ENCODE data around the gene LAMC2. TPM values are rescaled to one million over a fixed set of nuclear protein-coding genes. Genes with fewer than 3 reads are reported as not detected.

Gene LAMC2
- total RNA-seq, 4 donors from 2014 or later = 2.1 to 17.4 (median 4.4) TPM

DNA sequence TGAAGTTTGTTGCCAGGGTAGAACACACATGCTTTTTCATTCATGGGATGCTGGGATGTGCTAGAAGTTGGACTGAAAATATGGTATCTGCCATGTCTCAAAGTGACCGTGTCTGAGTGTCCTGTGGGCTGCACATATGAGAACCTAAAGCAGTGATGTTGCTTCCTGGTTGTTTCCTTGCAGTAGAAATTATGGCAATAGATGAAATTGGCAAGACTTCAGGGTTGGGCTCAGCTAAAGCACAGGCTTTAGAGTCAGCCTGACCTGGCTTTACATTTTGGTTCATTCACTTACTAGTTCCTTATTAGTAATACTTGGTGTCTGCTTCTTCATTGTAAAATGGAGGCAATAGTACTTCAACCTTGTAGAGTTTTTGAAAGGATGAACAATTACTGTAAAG lies 2.2 kb downstream of the LAMC2 start:
- TF ChIP-seq, protein P1, sequence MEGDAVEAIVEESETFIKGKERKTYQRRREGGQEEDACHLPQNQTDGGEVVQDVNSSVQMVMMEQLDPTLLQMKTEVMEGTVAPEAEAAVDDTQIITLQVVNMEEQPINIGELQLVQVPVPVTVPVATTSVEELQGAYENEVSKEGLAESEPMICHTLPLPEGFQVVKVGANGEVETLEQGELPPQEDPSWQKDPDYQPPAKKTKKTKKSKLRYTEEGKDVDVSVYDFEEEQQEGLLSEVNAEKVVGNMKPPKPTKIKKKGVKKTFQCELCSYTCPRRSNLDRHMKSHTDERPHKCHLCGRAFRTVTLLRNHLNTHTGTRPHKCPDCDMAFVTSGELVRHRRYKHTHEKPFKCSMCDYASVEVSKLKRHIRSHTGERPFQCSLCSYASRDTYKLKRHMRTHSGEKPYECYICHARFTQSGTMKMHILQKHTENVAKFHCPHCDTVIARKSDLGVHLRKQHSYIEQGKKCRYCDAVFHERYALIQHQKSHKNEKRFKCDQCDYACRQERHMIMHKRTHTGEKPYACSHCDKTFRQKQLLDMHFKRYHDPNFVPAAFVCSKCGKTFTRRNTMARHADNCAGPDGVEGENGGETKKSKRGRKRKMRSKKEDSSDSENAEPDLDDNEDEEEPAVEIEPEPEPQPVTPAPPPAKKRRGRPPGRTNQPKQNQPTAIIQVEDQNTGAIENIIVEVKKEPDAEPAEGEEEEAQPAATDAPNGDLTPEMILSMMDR (IDR thresholded peaks at IDR 0.05) = no peak
- TF ChIP-seq POLR2A (IDR thresholded peaks at IDR 0.05) = no peak
- no peaks in the 10 kb centered on the region for H3K9me3 ChIP-seq
- H3K27me3 ChIP-seq = no peaks in the 10 kb centered on the region
- no peaks in the 10 kb centered on the region for H3K36me3 ChIP-seq
- H3K4me1 ChIP-seq = no peaks in the 10 kb centered on the region
- intact Hi-C loops (cut with DNase I; ENCODE audit: low total_unique reads) = no loop called here
- no peak overlapping the region for H3K4me3 ChIP-seq
- no peak for DNase-seq
- H3K27ac ChIP-seq = no peak overlapping the region

DNA sequence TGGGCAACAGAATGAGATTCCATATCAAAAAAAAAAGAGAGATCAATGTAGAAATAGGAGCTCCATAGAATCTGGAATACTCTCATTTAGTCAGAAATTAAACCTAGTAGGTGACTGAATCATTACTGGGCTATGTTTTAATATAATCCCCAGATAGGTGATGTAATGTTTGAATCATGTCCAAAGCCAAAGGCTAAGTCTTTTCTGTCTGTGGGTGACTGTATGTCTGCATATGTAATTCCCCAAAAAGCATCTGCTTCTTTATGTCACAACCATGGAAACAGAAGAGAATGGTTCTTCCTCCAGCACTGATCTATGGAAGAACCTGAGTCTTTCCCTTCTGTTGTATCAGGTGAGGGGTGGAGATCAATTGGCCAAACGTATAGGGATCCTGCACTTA lies 5.8 kb downstream of the LAMC2 start:
- H3K4me3 ChIP-seq = no peak overlapping the region
- no peaks in the 10 kb centered on the region for H3K9me3 ChIP-seq
- H3K27me3 ChIP-seq = no peaks in the 10 kb centered on the region
- intact Hi-C loops (cut with DNase I; ENCODE audit: low total_unique reads) = no loop called here
- TF ChIP-seq, protein P1 (IDR thresholded peaks at IDR 0.05) = no peak
- no peak for TF ChIP-seq POLR2A (IDR thresholded peaks at IDR 0.05)
- H3K36me3 ChIP-seq = no peaks in the 10 kb centered on the region
- H3K27ac ChIP-seq = no peak overlapping the region
- H3K4me1 ChIP-seq = no peaks in the 10 kb centered on the region
- no peak for DNase-seq

DNA sequence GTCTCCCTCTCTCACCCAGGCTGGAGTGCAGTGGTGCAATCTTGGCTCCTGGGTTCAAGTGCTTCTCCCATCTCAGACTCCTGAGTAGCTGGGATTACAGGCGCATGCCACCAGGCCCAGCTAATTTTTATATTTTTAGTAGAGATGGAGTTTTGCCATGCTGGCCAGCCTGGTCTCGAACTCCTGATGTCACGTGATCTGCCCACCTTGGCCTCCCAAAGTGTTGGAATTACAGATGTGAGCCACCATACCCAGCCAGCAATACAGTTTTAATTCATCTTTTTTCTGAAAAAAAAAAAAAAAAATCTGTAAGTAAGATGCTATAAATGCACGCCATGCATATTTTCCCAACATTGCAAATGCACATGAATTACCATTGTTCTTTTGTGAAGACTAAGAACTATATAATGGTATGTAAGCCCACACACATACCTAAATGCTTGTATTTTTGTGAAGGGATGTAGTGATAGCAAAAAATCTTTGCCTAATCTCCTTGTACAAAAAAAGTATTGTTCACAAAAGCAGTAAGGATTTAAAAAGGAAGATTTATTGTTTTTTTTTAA lies 8.0 kb downstream of the LAMC2 start:
- Histone ChIP-seq H3K27me3 (no peaks in the 10 kb centered on the region), H3K4me3 (no peak overlapping the region), H3K36me3 (no peaks in the 10 kb centered on the region), H3K9me3 (no peaks in the 10 kb centered on the region), H3K4me1 (no peaks in the 10 kb centered on the region), H3K27ac (no peak overlapping the region)
- intact Hi-C loops (cut with DNase I; ENCODE audit: low total_unique reads) = no loop called here
- no peak for DNase-seq
- TF ChIP-seq, protein P1 (IDR thresholded peaks at IDR 0.05) = no peak
- TF ChIP-seq POLR2A (IDR thresholded peaks at IDR 0.05) = no peak

DNA sequence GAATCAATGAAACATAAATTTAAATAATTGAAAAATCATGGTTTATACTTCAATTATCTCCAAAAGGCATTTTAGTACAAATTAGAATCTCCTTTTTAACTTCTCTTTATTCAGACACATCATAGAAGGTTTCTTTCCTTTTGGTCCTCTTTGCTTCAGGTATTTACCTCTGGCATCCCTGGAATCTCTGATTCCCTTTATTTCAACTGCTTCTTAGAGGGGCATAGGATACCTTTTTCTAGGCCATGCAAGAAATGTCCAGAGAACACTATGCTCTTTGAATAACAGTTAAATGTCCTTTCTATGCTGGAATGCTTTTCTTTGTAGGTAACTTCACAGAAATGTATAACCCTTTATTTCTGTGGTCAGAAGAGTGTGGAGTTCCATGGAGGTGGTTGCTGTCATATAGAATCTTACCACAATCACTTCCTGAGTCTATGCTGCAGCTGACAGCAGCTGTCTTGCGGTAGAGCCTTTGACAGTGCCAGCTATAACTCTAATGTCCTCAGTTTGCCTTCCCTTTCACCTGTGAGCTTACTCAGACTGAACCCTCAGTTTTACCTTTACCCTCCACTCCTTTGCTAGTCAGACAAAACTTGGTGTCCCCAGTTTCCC lies 8.6 kb downstream of the LAMC2 start:
- Histone ChIP-seq H3K27ac (no peak overlapping the region), H3K9me3 (no peaks in the 10 kb centered on the region), H3K36me3 (no peaks in the 10 kb centered on the region), H3K4me1 (no peaks in the 10 kb centered on the region), H3K4me3 (no peak overlapping the region), H3K27me3 (no peaks in the 10 kb centered on the region)
- no peak for DNase-seq
- no peak for TF ChIP-seq POLR2A (IDR thresholded peaks at IDR 0.05)
- intact Hi-C loops (cut with DNase I; ENCODE audit: low total_unique reads) = no loop called here

DNA sequence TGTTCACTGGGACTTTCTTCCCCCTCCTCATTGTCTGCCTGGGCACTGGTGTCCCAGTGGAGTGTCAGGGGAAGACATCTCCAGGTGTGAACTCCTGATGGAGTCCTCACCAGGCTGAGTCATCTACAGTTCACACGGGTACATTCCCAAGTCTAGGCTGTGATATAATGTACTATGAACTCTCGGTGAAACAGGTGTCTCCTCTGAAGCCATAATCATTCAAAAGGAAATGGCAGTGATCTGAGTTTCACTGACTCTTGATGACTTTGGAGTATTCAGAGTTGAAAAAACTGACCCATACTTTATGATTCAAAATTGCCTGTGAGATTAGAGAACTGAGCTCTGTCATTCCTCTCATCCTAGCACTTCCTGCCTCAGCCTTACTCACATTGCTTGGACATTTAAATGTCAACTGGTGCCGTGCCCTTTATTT lies 9.1 kb downstream of the LAMC2 start:
- TF ChIP-seq, protein P1 (IDR thresholded peaks at IDR 0.05) = no peak
- no peak for TF ChIP-seq POLR2A (IDR thresholded peaks at IDR 0.05)
- intact Hi-C loops (cut with DNase I; ENCODE audit: low total_unique reads) = no loop called here
- DNase-seq = no peak
- H3K27me3 ChIP-seq = no peaks in the 10 kb centered on the region
- H3K9me3 ChIP-seq = no peaks in the 10 kb centered on the region
- H3K27ac ChIP-seq = no peak overlapping the region
- no peaks in the 10 kb centered on the region for H3K4me1 ChIP-seq
- H3K36me3 ChIP-seq = no peaks in the 10 kb centered on the region
- no peak overlapping the region for H3K4me3 ChIP-seq
